Stimulated activated CD8-positive, alpha-beta memory T cell treated with anti-CD3 and anti-CD28 coated beads, Interleukin-7, amount 100 ng/mL, for 4 hours (primary cell): ENCODE results near the gene LINC00237.

ENCODE experiments used
- DNase-seq, 2 donors: peaks; one replicate each; pipeline ENCODE4 v3.0.0-alpha.2; 2020; ENCODE audit warnings: low read depth in 2 of 2

LINC00237 gene

DNA sequence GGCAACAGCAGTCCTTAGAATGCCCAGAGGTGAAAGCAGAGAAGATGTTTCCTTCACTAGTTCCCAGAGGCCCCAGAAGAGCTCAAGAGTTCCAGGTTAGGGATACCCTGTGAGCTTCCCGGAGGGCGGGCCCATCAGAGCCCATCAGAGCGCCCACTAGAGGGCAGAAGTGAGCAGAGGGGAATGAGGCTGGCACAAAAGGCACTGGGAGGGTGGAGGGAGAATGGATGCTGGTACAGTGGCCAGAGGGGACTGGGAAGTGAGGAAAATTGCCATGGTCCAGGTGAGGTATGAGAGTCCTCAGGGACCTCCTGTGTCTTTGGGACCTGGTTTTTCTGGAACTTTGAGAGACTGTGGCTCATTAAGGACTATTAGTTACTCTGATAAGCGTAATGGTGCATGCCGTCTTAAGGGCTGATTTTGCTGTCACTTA lies 57.3 kb downstream of the LINC00237 start:
- DNase-seq = peak in 1 of 2 donors; percentile 7

DNA sequence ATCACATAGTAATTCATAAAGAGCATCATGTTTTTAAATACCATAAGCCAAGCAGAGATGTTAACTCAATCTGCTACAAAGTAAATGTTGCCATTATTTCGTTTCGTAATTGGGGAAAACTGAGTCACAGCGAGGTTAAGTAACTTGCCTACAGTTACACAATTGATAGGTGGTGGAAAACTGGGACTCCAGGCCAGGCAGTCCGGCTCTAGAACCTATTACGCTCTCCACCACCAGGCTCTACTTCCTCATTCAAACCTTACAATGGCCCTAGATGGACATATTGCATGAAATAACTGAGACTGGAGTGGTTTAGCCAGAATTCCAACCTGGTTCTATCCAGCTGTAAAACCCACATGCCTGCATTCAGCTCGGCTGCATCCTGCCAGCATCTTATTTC lies 58.2 kb downstream of the LINC00237 start:
- no peak for DNase-seq

DNA sequence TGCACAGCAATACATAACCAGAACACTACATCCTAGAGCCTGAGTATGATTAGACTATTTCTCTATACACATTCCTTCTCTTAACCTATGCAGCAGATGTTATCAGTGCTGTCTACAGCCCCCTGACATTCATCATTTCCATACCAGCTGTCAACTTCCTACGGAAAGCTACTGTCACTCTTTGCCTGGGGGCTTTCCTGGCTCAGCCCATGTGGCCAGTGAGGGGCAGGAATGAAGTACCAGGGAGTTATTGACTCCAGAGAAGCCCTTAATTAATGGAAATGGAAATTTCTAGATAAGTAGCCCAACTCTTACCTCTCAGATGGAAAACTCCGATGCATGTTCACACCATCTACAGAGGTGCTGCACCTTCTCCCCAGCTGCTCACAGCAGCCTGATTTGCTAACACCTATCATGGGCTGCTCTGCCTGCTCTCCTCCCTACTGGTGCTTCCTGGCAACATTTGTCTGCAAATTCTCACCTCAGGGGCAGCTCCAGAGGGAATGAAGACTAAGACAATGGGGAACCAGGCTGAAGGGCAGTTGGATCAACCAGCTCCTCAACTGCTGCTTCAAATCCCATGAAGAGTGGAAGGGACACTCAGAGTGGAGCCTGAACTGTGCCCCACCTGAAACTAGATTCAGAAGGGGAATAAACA lies 59.6 kb downstream of the LINC00237 start:
- no peak for DNase-seq
